Activated CD8-positive, alpha-beta memory T cell treated with anti-CD3 and anti-CD28 coated beads, Interleukin-2, amount 50 U/mL, for 24 hours (primary cell): Measurements from ENCODE around the gene LRP5.

Experiments
- DNase-seq: peaks from one replicate; pipeline ENCODE4 v3.0.0-alpha.2; 2020; ENCODE audit errors: extremely low read depth

The LRP5 gene

DNA sequence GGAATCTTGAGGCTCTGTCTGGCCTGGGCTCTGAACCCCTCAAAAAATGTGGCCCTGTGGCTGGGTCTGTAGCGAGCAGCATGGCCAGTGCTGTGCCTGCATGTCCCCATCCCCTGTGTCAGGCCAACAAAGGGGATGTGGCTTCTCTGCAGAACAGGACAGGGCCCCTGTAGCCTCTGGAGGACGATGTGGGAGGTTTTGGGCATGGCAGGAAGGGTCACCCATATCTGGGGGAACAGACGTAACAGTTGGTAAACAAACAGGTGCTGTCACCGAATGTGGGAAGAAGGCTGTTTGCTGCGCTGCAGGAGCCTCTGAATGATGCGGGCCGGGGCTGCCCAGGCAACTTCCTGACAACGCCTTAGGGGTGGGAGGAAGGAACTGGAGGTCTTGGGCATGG lies 35.0 kb downstream of the LRP5 start:
- DNase-seq: no peak

DNA sequence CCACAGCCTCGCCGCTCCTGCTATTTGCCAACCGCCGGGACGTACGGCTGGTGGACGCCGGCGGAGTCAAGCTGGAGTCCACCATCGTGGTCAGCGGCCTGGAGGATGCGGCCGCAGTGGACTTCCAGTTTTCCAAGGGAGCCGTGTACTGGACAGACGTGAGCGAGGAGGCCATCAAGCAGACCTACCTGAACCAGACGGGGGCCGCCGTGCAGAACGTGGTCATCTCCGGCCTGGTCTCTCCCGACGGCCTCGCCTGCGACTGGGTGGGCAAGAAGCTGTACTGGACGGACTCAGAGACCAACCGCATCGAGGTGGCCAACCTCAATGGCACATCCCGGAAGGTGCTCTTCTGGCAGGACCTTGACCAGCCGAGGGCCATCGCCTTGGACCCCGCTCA lies 35.5 kb downstream of the LRP5 start:
- no peak for DNase-seq

DNA sequence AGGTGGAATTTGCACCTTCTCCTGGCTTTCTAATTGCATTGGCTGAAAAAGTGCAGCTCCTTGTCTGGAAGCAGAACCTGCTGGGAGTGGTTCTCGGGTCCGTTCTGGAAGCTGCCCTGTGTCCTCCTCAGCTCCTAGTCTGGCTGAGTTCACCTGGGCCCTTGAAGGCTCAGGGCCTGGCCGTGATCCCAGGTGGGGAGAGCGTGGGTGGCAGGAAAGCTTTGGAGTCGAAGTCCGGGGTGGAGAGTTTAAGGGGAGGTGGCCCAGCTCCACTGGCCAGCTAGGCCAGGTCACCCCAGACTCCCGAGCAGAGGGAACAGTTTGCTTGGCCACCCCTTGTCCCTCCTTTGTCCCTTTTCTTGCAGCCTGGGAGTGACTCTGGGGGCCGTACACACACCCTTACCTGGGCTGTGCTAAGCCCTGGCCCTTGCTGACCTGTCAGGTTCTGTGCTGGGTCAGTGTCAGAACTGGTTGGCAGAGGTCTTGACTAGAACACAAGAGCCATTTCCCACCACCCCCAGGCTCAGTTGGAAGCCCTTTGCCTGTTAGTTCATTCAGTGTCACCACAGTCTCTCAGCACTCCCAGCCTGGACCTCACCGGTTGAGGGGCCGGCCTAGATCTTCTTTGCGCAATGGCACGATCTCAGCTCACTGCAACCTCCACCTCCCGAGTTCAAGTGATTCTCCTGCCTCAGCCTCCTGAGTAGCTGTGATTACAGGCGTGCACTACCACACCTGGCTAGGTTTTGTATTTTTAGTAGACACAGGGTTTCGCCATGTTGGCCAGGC lies 37.3 kb downstream of the LRP5 start:
- DNase-seq: no peak

DNA sequence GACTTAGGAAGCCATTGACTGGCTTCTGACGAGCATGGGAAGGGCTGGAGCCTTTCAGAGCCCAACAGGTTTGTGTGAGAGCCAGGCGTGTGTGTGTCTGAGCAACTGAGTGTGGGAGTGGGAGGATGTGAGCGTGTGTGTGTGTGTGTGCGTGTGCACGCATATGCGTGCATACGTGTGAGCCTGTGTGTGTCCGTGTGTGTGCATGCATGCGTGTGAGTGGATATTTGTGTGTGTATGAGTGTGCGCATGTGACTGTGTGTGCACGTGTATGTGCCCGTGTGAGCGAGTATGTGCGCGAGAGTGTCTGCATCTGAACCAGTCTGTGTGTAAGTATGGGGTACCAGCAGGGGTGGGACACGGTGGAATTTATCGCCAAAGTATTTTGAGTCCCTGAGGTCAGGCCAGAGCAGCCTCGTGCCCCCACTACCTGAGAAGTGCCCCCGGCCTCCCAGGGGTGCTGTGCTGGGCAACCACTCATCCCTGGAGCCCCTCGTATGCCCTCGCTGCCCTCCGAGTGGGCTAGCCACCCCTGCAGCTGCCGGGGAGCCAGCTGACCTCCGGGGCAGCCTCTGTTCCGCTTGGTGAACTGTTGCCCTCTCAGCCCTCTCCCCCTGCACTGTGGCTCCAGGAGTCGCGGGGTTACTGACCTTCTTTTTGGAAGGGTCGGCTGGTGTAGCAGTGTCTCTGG lies 38.5 kb downstream of the LRP5 start:
- no peak for DNase-seq

DNA sequence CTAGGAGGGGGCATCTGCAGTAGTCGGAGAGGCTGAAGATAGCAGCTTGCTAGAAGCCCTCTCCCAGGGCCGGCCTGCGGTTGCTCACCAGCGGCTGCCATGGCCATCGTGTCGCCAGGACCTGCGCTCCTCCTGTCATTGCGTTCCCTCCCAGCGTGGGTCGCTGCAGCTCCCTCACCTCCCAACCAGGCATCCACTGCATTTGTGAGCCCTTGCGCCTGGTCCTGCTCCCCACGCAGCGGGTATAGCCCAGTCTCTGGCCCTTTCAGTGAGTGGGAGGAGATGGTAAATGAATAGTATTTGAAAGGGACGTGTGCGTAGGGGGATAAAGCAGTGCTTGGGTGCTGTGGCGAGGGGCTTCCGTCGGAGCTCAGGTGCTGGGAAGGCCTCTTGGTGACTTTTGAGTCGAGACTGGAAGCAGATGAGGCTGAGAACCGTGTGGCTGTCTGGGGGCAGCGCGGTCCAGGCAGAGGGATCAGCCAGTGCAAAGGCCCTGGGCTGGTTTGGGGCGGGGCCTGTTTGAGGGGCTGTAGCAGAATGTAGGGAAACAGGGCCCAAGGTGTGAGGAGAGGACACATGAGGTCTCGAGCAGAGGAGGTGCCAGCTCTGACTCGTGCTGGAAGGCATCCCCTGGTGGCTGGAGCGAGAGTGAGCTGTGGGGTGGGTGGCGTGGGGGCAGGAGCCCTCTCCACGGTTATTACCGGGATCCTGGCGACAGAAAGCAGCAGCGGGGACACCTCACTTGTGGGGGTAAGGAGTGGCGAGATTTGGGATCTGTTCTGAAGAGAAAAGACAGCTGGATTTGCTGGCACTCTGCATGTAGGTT lies 39.3 kb downstream of the LRP5 start:
- no peak for DNase-seq

DNA sequence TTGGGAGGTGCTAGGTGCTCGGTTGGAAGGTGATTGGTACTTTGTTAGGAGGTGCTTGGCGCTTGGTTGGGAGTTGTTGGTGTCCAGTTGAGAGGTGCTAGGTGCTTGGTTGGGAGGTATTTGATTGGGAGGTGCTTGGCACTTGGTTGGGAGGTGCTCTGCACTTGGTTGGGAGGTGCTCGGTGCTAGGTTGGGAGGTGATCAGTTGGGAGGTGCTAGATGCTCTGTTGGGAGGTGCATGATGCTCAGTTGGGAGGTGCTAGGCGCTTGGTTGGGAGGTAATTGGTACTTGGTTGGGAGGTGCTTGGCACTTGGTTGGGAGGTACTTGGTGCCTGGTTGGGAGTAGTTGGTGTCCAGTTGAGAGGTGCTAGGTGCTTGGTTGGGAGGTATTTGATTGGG lies 40.2 kb downstream of the LRP5 start:
- no peak for DNase-seq

DNA sequence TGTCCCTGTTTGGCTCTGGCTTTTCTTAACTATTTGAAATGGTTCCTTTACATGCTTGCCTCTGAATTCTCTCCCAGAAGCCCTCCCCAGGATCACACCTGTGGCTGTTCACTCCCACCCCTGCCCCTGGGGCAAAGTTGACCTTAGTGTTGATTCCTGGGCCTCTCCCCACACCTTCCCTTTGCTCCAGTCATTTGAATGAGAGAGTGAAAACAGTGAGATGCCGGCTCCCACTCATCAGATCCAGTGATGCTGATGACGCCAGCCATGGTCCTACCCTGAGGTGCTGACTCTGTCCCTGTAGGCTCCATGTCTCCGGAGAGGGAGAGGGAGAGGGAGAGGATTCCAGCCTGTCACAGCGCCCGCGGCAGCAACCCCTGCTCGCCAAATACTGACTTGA lies 40.7 kb downstream of the LRP5 start:
- no peak for DNase-seq

DNA sequence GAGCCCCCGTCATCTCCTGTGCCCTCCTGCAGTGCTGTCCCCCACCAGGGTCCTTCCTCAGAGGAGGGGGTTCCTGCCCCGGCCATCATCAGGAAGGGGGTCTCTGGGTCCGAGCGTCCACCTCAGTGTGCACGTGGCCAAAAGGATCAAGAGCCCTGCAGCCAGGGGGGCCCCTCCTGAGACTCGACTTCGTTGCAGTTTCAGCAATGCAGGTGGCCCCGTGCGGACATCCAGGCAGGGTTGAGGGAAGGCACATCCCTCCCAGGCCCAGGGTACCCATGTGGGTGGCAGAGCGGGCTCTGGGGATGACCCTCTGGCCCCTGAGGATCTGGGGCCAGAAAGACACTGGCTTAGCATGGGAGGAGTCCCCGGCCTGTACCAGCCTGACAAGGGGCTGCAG lies 41.3 kb downstream of the LRP5 start:
- no peak for DNase-seq

DNA sequence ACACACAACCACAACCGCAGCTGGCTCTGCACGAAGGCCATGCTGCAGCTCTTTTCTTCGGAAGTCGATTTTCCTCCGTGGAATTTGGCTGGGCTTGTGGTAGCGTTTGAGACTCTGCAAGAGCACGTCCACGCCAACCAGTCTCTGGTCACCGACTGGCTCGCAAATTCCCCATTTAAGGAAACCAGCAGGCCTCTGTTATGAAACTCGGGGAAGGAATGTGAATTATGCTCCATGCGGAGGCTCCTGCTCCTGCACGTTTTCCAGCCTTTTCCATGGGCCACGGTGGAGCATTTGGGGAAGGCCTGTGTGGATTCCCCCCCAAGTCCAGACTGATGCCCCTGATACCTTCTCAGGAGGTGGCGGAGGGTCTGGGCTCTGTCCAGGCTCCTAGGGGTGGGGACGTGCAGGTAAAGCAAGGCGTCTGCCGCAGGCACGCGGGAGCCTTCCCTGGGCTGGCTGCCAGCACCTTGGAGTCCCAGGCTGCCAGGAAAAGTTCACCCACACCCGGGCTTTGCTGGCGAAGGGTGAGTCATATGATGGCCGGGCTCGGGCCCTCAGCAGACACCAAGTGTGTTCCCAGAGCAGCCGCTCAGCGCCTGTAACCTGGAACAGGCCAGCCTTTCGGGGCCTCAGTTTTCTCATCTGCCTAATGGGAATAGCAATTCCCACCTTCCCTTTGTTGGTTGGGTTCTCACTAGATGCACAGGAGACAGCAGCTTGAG lies 41.9 kb downstream of the LRP5 start:
- no peak for DNase-seq

DNA sequence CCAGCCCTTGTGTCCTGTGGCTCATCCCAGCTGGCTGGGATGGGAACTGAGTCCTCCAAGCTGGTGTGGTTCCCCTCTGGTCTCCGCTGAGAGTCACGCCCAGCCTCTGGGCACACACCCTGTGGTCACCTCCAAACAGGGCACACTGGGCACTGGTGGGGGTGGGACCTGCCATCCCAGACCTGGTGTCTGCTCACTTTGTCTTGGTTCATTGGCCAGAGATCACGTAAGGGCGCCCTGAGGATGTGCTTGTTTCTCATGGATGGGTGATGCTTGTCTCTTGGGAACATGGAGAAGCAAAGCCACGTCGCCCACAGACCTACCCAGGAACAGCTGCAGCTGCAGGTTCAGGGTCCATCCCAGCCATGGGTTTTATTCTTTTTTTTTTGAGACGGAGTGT lies 43.1 kb downstream of the LRP5 start:
- DNase-seq: no peak

DNA sequence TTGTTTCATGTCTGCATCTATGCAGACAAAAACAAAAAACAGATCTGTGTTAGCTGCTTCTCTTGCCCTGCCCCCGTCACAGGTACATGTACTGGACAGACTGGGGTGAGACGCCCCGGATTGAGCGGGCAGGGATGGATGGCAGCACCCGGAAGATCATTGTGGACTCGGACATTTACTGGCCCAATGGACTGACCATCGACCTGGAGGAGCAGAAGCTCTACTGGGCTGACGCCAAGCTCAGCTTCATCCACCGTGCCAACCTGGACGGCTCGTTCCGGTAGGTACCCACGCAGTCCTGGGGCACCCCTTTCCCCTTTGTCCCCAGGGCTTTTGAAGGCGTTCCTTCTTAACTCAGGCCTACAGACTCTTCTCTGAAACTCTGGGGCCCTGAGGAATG lies 45.2 kb downstream of the LRP5 start:
- no peak for DNase-seq

DNA sequence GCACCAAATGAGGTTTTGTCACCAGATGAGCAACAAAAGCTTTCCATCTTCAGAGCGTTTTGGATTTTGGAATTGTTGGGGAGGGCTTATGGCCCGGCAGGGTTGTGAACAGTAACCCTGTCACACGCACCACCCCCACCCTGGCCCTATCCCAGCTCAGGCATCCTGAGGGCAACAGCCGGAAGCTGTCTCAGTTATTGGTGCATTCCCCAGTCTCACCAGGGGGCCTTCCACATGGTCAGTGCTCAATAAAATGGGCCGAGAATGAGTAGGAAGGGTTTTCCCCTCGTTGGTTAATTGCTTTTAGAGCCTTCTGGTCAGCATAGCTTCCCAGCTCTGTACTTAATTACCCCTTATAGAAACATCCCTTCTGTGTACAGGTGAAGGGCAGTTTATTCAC lies 46.0 kb downstream of the LRP5 start:
- DNase-seq: no peak

DNA sequence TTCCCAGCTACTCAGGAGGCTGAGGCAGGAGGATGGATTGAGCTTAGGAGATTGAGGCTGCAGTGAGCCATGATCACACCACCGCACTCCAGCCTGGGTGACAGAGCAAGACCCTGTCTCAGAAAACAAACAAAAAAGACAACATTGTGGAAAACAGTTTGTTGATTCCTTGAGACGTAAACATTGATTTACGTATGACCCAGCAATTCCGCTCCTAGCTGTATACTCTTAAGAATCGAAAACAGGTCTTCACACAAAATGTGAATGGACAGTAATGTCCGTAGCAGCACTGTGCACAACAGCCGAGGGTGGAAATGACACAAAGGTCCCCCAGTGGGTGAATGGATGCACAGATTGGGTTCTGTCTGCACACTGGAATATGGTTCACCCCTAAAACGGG lies 49.3 kb downstream of the LRP5 start:
- DNase-seq: no peak

DNA sequence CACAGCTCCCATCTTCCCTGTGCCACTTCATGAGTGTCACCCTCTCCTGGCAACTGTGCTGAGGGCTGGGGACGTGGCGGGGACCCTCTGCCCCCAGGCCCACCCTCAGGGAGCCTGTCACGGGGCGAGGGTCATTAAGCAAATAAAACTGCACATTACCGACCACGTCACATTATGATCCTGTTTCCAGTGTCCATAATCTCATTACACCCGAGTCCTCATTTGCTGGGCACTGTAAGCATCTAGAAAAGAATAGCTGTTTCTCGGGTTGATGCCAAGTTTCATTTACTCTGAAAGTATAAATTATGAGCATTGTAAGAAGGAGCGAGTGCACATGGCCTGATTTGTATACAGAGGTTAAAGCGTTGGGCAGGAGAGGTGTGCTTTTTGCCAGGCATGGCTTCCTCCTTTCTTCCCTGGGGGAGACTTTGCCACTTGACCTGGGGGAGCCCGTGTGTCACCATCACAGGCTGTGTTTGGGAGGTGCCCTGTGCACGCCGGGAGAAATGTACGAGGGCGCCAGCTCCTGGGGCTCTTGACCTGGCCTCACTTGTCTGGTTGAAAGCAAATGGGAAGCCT lies 50.5 kb downstream of the LRP5 start:
- no peak for DNase-seq

DNA sequence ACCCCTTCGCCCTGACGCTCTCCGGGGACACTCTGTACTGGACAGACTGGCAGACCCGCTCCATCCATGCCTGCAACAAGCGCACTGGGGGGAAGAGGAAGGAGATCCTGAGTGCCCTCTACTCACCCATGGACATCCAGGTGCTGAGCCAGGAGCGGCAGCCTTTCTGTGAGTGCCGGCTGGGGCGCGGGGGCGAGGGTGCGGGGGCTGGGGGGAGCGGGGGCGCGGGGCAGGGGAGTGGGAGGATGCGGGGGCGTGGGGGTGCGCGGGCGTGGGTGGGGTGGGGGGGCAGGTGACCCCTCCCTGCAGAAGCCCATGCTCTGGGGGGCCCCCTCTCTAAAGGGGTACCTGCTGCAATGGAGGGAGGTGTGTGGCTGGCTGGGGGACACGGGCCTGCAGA lies 51.4 kb downstream of the LRP5 start:
- no peak for DNase-seq

DNA sequence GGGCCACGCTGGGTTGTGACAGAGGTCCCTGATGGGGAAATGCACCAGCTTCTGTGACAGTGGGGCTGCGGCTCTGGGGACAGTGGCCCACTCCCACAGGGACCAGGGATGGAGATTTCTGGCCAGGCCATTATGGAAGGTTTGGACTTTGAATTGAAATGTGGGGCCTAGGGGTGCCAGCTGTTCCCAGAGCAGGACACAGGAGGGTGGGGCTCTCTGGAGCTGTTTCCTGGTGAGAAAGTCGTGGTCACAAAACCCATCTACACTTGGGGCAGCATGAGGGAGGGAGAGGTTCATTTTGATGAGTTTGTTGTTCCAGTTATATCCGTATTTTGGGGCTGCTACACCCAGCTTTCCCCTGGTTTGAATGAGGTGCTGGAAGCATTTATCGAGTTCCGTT lies 52.2 kb downstream of the LRP5 start:
- DNase-seq: no peak

DNA sequence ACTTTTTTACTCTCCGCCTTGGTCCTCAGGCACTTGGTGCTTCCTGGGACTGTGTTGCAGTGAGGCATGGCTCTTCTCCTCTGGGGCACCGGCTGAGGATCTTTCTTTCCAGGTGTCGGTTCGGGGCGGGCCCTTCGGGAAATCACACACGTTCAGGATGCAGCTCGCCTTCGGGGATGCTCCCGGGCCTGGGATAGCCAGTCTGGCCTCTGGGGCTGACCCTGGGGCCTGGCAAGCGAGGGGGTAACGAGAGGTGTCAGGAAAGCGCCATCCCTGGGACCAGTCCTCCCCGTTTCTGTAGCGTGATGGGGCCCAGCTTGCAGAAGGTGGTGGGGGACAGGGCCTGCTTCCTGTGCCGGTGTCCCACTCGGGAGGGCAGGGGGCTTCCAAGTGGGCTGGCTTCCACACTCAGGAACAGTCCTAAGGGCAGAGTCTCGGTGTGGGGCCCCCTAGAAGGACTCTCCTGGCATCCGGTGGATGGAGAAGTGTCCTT lies 53.6 kb downstream of the LRP5 start:
- no peak for DNase-seq

DNA sequence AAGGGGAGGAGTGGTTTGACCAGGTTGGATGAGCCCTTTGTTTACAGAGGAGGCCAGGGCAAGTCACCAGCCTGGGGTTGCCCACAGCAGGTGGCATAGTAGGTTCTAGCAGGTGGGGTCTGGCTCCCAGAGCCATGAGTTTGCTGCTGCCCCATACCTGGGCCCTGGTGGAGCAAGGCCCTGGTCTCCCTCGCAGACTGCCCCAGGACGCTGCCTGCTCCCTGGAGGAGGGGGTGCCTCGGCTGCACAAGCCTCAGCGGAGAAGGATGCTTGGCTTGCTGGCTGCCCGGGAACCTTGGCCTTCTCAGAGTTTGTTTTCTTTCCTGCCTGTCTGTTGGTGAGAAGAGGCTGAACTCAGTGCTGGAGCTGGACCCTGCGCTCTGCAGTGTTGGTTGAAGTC lies 54.9 kb downstream of the LRP5 start:
- DNase-seq: no peak

DNA sequence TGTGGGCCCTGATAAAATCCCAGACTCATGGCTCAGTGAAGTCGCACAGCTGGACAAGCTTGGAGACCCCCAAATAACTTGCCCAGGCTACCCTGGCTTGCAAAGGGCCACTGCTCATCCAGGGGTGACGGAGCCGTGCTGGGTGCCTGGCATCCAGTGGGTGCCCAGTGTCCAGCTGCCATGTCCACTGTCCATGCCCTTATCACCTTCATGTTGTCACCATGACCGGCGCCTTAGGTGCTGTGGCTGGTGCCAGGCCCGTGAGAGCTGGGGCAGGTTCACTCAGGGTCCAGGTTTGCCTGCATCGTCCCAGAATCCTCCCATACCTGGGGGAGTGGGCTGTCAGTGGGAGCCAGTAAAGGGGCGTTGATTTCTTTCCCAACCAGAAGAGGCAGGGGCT lies 57.4 kb downstream of the LRP5 start:
- no peak for DNase-seq

DNA sequence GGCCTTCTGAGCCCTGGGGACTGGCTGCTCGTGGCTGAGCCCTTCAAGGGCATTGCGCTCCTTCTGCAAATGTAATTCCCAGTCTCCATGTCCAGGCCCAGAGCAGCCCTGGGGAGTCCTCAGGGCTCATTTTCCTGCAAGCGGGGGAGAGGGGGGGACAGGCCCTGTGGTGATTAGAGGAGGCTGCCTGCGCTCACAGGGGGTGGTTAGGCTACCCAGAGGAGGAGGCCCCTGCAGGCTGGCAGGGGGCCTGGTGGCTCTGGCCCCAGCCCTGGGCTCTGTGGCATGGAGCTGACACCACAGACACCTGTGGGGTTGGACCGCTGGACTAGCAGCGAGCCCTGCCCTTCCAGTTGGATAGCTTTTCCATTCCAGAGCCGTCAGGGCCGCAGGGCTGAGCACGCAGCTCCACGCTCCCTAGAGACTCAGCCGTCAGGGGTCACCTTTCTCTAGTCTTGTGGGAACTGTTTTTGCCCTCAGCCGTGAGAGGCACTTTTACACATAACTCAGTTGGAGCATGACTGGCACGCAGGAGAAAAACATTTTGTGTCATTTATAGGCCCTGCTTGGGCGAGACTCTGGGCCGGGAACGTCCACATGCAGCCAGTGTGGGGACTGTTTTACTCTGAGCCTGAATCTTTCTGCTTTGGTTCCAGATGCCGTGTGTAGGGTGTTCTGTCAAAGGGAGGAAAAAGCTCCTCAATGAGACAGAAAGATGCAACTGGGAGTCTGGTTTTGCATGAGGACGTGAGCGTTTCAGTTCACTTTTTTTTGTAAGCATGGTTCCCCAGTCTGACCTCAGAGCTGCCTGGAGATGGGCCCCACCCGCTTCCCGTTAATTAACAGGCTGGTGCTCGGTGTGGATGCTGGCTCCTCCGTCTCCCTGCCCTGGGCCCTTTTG lies 58.1 kb downstream of the LRP5 start:
- DNase-seq: no peak
